Activated effector memory CD4-positive, alpha-beta T cell treated with anti-CD3 and anti-CD28 coated beads, Interleukin-2, amount 50 U/mL, for 16 hours (primary cell): ENCODE results near the gene HTRA2.
"Not testable (repeated sequence)": the region's sequence is repeated elsewhere in the genome, so short reads cannot be mapped to it uniquely, and the experiment has no call there.

ENCODE experiments used
- DNase-seq: peaks from one replicate; pipeline ENCODE4 v3.0.0-alpha.2; 2020

Gene HTRA2

DNA sequence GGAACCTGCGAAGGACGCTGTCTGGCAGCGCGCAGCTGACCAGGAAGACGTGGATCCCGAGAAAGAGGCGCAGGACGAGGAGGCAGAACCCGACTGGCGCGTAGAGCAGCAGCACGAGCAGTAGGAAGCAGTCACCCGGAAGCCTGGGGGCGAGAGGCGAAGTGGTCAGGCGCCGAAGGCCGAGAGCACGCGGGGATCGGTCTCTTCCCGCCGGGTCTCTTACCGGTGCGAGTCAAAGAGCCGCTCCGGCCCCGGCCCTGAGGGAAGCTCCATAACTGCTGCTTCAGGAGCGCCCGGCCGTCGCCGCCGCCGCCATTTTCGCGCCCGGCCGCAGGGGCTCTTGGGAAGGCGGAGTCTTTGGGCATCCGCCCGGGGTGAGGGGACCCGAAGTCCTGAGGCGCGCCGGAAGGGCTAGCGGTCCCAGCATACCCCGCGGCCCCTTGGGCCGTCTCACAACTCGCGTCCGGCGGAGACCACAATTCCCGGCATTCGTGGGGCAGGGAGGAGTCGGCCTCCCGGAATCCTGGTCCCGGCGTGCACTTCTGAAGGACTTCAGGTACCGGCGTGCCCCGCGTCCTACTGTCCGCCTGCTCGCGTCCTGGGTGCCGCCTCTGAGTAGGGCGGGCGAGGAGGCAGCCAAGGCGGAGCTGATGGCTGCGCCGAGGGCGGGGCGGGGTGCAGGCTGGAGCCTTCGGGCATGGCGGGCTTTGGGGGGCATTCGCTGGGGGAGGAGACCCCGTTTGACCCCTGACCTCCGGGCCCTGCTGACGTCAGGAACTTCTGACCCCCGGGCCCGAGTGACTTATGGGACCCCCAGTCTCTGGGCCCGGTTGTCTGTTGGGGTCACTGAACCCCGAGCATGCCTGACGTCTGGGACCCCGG is at the start of gene HTRA2, which contains the start of gene AUP1:
TSS of gene HTRA2 (plus strand) at position 577 of the 882 bp plus-strand sequence. CDS start at position 651, 74 bp downstream.
TSS of gene AUP1 (minus strand) at position 350 of the 882 bp plus-strand sequence. CDS start at position 273, 77 bp downstream.
- DNase-seq, result peak; percentile 96

GRCh38 chr2:74481431-74481830 is 48.3 kb upstream of the HTRA2 start:
- DNase-seq, result no peak

GRCh38 chr2:74481961-74482800 is 47.6 kb upstream of the HTRA2 start:
- peak; percentile 84 for DNase-seq

GRCh38 chr2:74482801-74483674 is 46.7 kb upstream of the HTRA2 start, which contains the start of the genes CCDC142 and TTC31:
CCDC142 (minus strand) TSS chr2:74482998; CDS start chr2:74482837, 161 bp downstream.
TTC31 (plus strand) TSS chr2:74483081; CDS start chr2:74483096, 15 bp downstream.
- peak; percentile 96 for DNase-seq

DNA sequence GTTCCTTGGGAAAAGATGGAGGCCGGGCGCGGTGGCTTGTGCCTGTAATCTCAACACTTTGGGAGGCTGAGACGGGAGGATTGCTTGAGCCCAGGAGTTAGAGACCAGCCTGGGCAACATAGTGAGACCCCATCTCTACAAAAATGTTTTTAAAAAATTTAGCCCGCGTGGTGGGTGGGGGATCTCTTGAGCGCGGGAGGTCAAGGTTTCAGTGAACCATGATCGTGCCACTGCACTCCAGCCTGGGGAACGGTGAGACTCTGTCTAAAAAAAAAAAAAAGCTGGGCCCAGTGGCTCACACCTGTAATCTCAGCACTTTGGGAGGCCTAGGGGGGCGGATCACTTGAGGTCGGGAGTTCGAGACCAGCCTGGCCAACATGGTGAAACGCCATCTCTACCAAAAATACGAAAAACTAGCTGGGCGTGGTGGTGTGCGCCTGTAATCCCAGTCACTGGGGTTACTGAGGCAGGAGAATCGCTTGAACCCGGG is 46.0 kb upstream of the HTRA2 start:
- not testable (repeated sequence) for DNase-seq

DNA sequence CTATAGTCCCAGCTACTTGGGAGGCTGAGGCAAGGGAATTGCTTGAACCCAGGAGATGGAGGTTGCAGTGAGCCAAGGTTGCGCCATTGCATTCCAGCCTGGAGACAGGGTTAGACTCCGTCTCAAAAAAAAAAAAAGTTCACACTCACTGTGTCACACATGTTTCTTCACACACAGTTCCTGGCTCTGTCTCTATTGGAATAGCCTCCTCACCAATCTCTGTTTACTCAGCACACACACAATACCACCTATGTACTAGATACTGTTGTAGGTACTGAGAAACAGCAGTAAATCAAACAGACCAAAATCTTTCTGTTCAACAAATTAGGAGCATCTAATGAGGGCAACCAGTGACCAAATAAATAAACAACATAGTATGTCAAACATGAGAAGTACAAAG is 43.6 kb upstream of the HTRA2 start:
- DNase-seq, result no peak

DNA sequence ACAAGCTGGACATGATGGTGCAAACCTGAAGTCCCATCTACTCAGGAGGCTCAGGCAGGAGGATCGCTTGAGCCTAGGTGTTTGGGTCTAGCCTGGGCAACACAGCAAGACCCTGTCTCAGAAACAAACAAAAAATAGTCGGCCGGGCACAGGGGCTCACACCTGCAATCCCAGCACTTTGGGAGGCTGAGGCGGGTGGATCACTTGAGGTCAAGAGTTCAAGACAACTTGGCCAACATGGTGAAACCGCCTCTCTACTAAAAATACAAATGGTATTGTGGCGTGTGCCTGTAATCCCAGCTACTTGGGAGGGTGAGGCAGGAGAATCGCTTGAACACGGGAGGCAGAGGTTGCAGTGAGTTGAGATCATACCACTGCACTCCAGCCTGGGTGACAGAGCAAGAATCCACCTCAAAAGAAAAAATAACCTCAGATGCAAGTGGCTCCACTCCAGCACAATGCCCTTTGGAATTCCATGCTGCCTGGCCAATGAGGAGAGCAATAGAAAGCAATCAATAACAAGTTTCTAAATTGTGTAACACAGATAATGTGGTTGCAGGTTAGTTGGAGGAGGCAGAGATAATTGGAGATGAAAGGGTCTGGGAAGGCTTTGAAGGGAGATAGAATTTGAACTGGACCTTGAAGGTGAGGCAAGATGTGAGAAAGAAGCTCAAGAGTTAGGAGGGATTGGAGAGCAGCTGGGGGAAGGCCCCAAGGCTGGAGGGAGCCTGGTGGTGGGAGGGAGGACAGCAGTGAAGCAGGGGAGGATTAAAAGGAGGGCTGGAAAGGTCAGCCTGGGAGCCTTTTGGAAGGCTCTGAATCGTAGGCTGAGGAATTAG is 40.9 kb upstream of the HTRA2 start:
- DNase-seq, result no peak

DNA sequence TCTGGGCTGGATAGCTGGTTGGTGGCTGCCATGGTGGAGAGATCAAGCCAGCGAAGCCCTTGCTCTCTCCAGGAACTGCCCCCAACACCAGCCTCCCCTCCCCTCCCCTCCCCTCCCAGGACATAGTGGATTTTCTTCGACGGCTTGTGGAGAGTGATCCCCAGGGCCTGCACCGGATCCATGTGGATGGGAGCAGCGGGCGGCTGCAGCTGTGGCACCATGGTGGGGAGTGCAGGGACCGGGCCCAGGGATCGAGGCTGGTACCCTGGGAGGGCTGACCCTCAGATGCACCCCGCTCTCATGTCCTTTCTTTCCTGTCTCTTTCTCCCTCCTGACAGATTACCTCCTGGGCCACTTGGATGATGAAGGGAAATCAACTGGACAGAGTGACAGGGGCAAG is 39.8 kb upstream of the HTRA2 start:
- no peak for DNase-seq

- no peak for DNase-seq
These were observed 37.8 kb upstream of the HTRA2 start for GRCh38 chr2:74491648-74492544.

- DNase-seq, result no peak
These were observed 36.2 kb upstream of the HTRA2 start for GRCh38 chr2:74493546-74493945.

DNA sequence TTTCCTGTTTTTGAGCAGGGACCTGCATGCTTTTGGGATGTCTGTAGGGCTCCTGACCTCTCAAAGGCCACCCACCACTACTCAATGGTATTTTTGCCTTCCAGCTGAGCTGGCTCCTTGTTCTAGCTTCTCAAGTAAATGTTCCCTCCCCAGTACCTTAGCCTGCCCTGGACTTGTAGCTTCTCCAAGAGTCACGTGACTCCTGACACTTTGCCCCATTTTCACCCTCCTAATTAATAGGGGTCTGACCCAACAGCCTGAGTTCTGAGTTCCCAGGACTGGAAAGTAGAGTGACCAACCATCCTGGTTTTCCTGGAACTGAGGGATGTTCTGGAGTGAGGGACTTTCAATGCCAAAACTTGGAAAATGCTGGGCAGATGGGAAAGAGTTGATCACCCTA is 34.3 kb upstream of the HTRA2 start:
- DNase-seq, result no peak

DNA sequence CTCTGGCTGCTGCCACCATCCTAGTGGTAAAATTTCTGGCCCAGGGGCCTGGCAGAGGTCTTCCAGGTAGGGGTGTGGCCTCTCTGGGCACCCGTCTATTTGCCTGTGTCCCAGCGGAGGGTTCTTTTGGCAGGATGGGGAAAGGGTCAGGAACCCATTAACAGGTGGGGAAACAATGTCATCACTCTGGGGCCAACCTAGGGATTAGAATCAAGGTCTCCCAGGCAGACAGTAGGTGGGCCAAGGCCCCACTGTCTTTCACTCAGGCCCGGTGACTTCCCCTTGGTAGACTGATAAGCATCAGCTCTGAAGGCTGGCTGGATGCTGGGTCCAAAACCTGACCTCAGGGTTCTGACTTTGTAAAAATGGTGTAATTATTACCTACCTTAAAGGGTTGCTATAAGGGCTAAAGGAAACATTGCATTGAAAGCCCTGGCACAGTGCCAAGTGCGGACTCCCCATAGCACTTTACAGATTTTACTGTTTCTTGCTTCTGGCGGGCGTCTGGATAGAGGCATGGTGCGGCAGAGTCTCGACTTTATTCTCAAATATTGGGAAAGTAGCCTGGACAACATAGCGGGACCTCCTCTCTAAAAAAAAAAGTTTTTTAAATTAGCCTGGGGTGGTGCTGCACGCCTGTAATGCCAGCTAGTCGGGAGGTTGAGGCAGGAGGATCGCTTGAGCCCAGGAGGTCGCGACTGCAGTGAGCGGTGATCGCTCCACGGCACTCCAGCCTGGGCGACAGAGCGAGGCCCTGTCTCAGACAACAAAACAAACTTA is 32.5 kb upstream of the HTRA2 start:
- DNase-seq, result no peak

- DNase-seq, result peak; percentile 73
These were observed 31.8 kb upstream of the HTRA2 start for GRCh38 chr2:74497777-74498499.

- peak; percentile 65 for DNase-seq
These were observed 31.1 kb upstream of the HTRA2 start for GRCh38 chr2:74498500-74499266.

DNA sequence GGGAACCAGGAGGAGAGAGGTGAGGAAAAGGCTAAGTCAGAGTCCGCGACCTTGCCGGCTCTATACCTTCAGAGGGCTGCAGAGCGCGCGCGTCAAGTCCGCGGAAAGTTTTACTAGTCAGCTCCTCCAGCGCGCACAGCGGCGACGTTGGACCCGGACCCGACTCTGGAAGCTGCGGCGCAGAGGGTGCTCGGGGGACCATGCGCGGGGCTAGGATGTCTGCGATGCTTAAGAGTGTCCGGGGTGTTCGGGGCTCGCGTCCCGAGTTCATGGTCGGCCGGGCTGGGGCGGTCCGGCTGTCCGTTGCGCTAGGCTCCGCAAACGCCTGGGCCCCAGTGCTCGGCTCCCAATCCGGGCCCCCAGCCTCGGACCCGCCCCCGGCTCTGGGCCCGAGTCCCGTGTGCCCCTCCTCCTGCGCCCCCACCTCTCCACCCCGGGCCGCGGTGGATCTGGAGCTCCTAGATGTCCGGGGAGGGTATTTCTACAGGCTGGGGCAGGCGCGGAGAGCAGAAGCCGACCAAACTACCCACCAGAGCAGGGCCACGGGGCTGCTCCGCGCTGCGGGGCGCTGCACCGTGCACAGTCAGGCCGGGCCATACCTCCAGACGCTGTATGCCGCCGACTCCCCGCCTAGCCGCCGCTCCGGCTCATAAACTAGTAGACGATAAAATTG is 30.3 kb upstream of the HTRA2 start, which contains the start of gene LBX2:
TSS of gene LBX2 (minus strand) at position 337 of the 673 bp plus-strand sequence. CDS start at position 271, 66 bp downstream.
- peak; percentile 72 for DNase-seq

- no peak for DNase-seq
These were observed 29.7 kb upstream of the HTRA2 start for GRCh38 chr2:74499940-74500577.

GRCh38 chr2:74500578-74500946 is 29.2 kb upstream of the HTRA2 start:
- no peak for DNase-seq
